Astrocyte (in vitro differentiated cells and primary cell): Measurements from ENCODE around the gene ANK3. TPM values are rescaled to one million over a fixed set of nuclear protein-coding genes. Genes with fewer than 3 reads are reported as not detected.

Source experiments
- DNase-seq: peaks from one replicate; pipeline ENCODE4 v3.0.0-alpha.2; 2010; ENCODE audit warnings: low read depth
- FAIRE-seq: peaks from 2 replicates; lab custom pipeline; 2011; peaks lifted over from hg19 to GRCh38; lab: Jason Lieb, UNC
- H2AFZ ChIP-seq: 2 replicates; pipeline ENCODE4 v1.6.0; 2012; ENCODE audit warnings: low read depth, low read length, inconsistent platforms
- H3K27ac ChIP-seq: 2 replicates; pipeline ENCODE4 v1.5.1; 2011; ENCODE audit warnings: low read depth, low read length, inconsistent platforms
- H3K27me3 ChIP-seq: 2 replicates; pipeline ENCODE4 v1.6.0; 2011; ENCODE audit warnings: low read length, inconsistent platforms; ENCODE audit not compliant: insufficient read depth
- H3K36me3 ChIP-seq: 2 replicates; pipeline ENCODE4 v1.5.1; 2011; ENCODE audit warnings: low read length, inconsistent platforms; ENCODE audit not compliant: insufficient read depth
- H3K4me1 ChIP-seq: 2 replicates; pipeline ENCODE4 v1.5.1; 2011; ENCODE audit warnings: low read length, inconsistent platforms; ENCODE audit not compliant: insufficient read depth
- H3K4me2 ChIP-seq: 2 replicates; pipeline ENCODE4 v1.6.0; 2012; ENCODE audit warnings: low read length, inconsistent platforms
- H3K4me3 ChIP-seq: 2 replicates; pipeline ENCODE4 v1.5.1; 2011; ENCODE audit warnings: low read depth, mild to moderate bottlenecking, low read length, inconsistent platforms; ENCODE audit not compliant: insufficient read depth
- H3K79me2 ChIP-seq: 2 replicates; pipeline ENCODE4 v1.6.0; 2012; ENCODE audit warnings: mild to moderate bottlenecking, low read length, inconsistent platforms; ENCODE audit not compliant: insufficient read depth
- H3K9ac ChIP-seq: 2 replicates; pipeline ENCODE4 v1.6.0; 2012; ENCODE audit warnings: mild to moderate bottlenecking, low read length, inconsistent platforms
- H3K9me3 ChIP-seq: 2 replicates; pipeline ENCODE4 v1.5.1; 2012; ENCODE audit warnings: low read depth, mild to moderate bottlenecking, low read length, inconsistent platforms; ENCODE audit not compliant: insufficient read depth
- H4K20me1 ChIP-seq: 2 replicates; pipeline ENCODE4 v1.6.0; 2012; ENCODE audit warnings: low read length, inconsistent platforms; ENCODE audit not compliant: insufficient read depth
- H3K27ac Mint-ChIP-seq: one replicate; pipeline ENCODE4 v1.8.0; 2021; ENCODE audit warnings: mild to moderate bottlenecking, mixed read lengths; ENCODE audit not compliant: unreplicated experiment
- H3K27me3 Mint-ChIP-seq: one replicate; pipeline ENCODE4 v1.8.0; 2021; ENCODE audit warnings: low read depth, mixed read lengths; ENCODE audit not compliant: unreplicated experiment
- H3K36me3 Mint-ChIP-seq: one replicate; pipeline ENCODE4 v1.8.0; 2021; ENCODE audit warnings: low read depth, mixed read lengths; ENCODE audit not compliant: unreplicated experiment
- H3K4me1 Mint-ChIP-seq: one replicate; pipeline ENCODE4 v1.8.0; 2021; ENCODE audit warnings: low read depth, mixed read lengths; ENCODE audit not compliant: unreplicated experiment
- H3K4me3 Mint-ChIP-seq: one replicate; pipeline ENCODE4 v1.8.0; 2021; ENCODE audit warnings: mild to moderate bottlenecking, moderate library complexity, mixed read lengths; ENCODE audit not compliant: unreplicated experiment
- H3K9me3 Mint-ChIP-seq: one replicate; pipeline ENCODE4 v1.8.0; 2021; ENCODE audit warnings: mild to moderate bottlenecking, mixed read lengths; ENCODE audit not compliant: unreplicated experiment
- CTCF ChIP-seq: IDR thresholded peaks from 2 replicates; pipeline ENCODE4 v1.5.1; 2011; ENCODE audit warnings: low read depth, mild to moderate bottlenecking, inconsistent platforms, low read length, moderate library complexity; ENCODE audit not compliant: insufficient read depth
- EZH2 ChIP-seq: IDR thresholded peaks from 2 replicates; pipeline ENCODE4 v1.6.1; 2012; ENCODE audit warnings: mild to moderate bottlenecking, low read length, inconsistent platforms; ENCODE audit not compliant: insufficient read depth
- total RNA-seq: library from RNA; stranded (reverse); gene quantifications from 2 replicates; pipeline ENCODE4 v1.2.1, GENCODE V29; 2021

Gene ANK3
- total RNA-seq, 1 donor from 2014 or later, result 21.1 TPM

GRCh38 chr10:60206735-60207134 is 182.9 kb downstream of the ANK3 start:
- Mint-ChIP-seq H3K27ac (no peak overlapping the region), H3K9me3 (no peaks in the 10 kb centered on the region), H3K36me3 (no peaks in the 10 kb centered on the region), H3K4me3 (no peak overlapping the region), H3K4me1 (no peaks in the 10 kb centered on the region), H3K27me3 (no peaks in the 10 kb centered on the region)
- Histone ChIP-seq H3K36me3 (no peaks in the 10 kb centered on the region), H3K4me3 (no peak overlapping the region), H3K4me2 (no peak overlapping the region), H3K4me1 (no peaks in the 10 kb centered on the region), H3K9me3 (no peaks in the 10 kb centered on the region), H4K20me1 (no peaks in the 10 kb centered on the region), H3K79me2 (no peaks in the 10 kb centered on the region), H2AFZ (no peak overlapping the region), H3K9ac (no peak overlapping the region), H3K27me3 (no peaks in the 10 kb centered on the region), H3K27ac (no peak overlapping the region)
- FAIRE-seq (no peak), DNase-seq (peak; percentile 34)
- no peak for TF ChIP-seq EZH2
- no peak for TF ChIP-seq CTCF

DNA sequence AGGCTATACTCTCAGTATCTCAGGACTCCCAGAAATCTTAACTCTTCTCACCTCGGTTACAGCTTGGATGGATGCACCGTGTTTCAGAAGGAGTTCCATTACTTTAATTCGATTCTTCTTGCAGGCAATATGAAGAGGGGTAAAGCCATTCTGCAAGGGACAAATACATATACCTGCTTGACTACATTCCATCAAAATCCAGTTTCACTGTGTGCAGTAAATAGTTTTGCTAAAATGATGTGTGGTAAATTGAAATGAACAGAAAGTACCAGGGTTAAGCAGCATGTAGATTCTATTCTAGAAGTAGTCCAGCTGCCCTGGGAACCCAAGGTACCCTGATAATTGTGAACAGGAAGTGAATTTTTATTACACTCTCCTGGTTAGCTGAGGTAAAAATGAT is 183.9 kb downstream of the ANK3 start:
- no peak for TF ChIP-seq EZH2
- no peak overlapping the region for H3K27ac Mint-ChIP-seq

DNA sequence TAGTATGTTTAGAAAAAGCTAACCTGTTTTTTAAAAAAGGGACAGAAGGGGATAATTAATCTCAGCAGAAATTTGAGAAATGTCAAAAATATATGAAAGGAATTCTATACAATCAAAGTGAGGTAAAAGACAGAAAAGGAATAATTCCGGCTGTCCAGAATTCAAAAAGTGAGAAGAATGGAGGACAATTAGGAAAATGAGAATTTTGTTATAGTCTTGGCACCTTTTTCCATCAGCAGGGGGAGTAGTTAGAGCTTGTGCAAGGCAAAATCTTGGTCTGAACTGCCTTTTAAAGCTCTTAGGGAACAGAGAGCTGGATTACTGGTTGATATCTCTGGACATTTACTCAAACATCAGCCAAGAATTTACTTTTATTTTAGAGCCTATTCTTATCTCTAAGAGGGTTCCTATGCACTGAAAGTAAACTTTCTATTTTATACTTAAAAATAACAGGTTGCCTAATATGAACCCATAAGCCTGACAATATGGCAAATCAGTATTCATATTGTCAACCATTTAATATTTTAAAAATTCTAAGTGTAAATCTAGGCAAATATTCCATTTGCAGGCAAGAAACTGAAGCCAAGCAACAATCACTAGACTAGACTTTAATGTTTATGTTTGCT is 185.6 kb downstream of the ANK3 start:
- no peak overlapping the region for H3K27ac ChIP-seq
- H3K79me2 ChIP-seq, result no peaks in the 10 kb centered on the region
- no peaks in the 10 kb centered on the region for H3K9me3 ChIP-seq
- H3K27me3 ChIP-seq, result no peaks in the 10 kb centered on the region
- no peak overlapping the region for H3K4me3 Mint-ChIP-seq
- H3K9me3 Mint-ChIP-seq, result no peaks in the 10 kb centered on the region
- no peaks in the 10 kb centered on the region for H4K20me1 ChIP-seq
- no peaks in the 10 kb centered on the region for H3K36me3 Mint-ChIP-seq
- no peak overlapping the region for H3K9ac ChIP-seq
- no peak overlapping the region for H3K4me2 ChIP-seq
- H3K27me3 Mint-ChIP-seq, result no peaks in the 10 kb centered on the region
- no peaks in the 10 kb centered on the region for H3K4me1 Mint-ChIP-seq
- DNase-seq (no peak), FAIRE-seq (no peak)
- H3K27ac Mint-ChIP-seq, result no peak overlapping the region
- no peaks in the 10 kb centered on the region for H3K4me1 ChIP-seq
- TF ChIP-seq CTCF (peak; percentile 69), EZH2 (no peak)
- no peak overlapping the region for H3K4me3 ChIP-seq
- no peaks in the 10 kb centered on the region for H3K36me3 ChIP-seq
- H2AFZ ChIP-seq, result no peak overlapping the region

More for the DNA sequence above, 183.9 kb downstream of the ANK3 start:
- Histone ChIP-seq H3K27me3 (no peaks in the 10 kb centered on the region), H3K4me2 (no peak overlapping the region), H3K27ac (no peak overlapping the region), H3K4me1 (no peaks in the 10 kb centered on the region), H3K79me2 (no peaks in the 10 kb centered on the region), H3K9me3 (no peaks in the 10 kb centered on the region), H3K4me3 (no peak overlapping the region), H3K36me3 (no peaks in the 10 kb centered on the region), H3K9ac (no peak overlapping the region), H2AFZ (no peak overlapping the region), H4K20me1 (no peaks in the 10 kb centered on the region)
- FAIRE-seq (no peak), DNase-seq (no peak)
- H3K27me3 Mint-ChIP-seq, result no peaks in the 10 kb centered on the region
- no peaks in the 10 kb centered on the region for H3K36me3 Mint-ChIP-seq
- no peaks in the 10 kb centered on the region for H3K4me1 Mint-ChIP-seq
- no peaks in the 10 kb centered on the region for H3K9me3 Mint-ChIP-seq
- H3K4me3 Mint-ChIP-seq, result no peak overlapping the region
